SK-N-SH treated with all-trans-retinoic acid at 6 μM for 48 hours (cell line): ENCODE results near the gene CLEC16A.

Source experiments
- CSDC2 ChIP-seq: fragments of 250-450 bp; sonication (Bioruptor Pico); IDR thresholded peaks from 2 replicates; pipeline ENCODE4 v1.5.0; 2020; ENCODE audit warnings: mild to moderate bottlenecking, moderate library complexity
- RARB ChIP-seq: fragments of 250-450 bp; sonication (Bioruptor Pico); IDR thresholded peaks from 2 replicates; pipeline ENCODE4 v1.8.0; 2021; ENCODE audit warnings: mild to moderate bottlenecking, moderate library complexity
- ZFP3 ChIP-seq: fragments of 250-450 bp; sonication (Bioruptor Pico); IDR thresholded peaks from 2 replicates; pipeline ENCODE4 v1.5.0; 2020; ENCODE audit warnings: mild to moderate bottlenecking, moderate library complexity
- ZNF70 ChIP-seq: fragments of 450-650 bp; formaldehyde crosslinking; IDR thresholded peaks from 2 replicates; pipeline ENCODE4 v1.5.0; 2020; ENCODE audit warnings: mild to moderate bottlenecking, moderate library complexity
- ZNF8 ChIP-seq: fragments of 450-650 bp; formaldehyde crosslinking; IDR thresholded peaks from 2 replicates; pipeline ENCODE4 v1.5.0; 2020; ENCODE audit warnings: mild to moderate bottlenecking, moderate library complexity
- TF ChIP-seq, protein P1 (sequence below): fragments of 250-450 bp; sonication (Bioruptor Pico); IDR thresholded peaks from 2 replicates; pipeline ENCODE4 v1.5.1; 2020; ENCODE audit warnings: low read depth, mild to moderate bottlenecking, moderate library complexity

DNA sequence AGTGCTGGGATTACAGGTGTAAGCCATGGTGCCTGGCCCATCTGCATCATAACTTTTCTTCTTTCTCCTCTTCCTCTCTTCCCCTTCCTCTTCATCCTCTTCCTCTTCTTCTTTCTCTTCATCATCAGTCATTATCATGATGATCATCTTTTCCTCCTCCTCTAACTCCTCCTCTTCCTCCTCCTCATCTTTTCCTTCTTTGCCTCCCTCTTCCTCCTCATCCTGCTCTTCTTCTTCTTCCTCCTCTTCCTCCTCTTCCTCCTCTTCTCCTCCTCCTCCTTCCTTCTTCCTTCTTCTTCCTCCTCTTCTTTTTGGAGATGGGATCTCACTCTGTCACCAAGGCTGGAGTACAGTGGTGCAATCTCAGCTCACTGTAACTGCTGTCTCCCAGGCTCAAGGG, 249.1 kb downstream of the CLEC16A start:
- TF ChIP-seq ZNF70 (CRISPR knock-in tag) (no peak), ZFP3 (CRISPR knock-in tag) (no peak), ZNF8 (no peak), RARB (CRISPR knock-in tag) (no peak), CSDC2 (CRISPR knock-in tag) (no peak)
- TF ChIP-seq, protein P1, sequence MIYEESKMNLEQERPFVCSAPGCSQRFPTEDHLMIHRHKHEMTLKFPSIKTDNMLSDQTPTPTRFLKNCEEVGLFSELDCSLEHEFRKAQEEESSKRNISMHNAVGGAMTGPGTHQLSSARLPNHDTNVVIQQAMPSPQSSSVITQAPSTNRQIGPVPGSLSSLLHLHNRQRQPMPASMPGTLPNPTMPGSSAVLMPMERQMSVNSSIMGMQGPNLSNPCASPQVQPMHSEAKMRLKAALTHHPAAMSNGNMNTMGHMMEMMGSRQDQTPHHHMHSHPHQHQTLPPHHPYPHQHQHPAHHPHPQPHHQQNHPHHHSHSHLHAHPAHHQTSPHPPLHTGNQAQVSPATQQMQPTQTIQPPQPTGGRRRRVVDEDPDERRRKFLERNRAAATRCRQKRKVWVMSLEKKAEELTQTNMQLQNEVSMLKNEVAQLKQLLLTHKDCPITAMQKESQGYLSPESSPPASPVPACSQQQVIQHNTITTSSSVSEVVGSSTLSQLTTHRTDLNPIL (CRISPR knock-in tag): no peak
